Activated T-cell treated with anti-CD3 and anti-CD28 coated beads for 48 hours (primary cell): Measurements from ENCODE around the gene PLA2G12B.

Experiments
- DNase-seq: peaks from one replicate; pipeline ENCODE4 v3.0.0-alpha.2; 2020; ENCODE audit warnings: low read depth

Gene PLA2G12B

DNA sequence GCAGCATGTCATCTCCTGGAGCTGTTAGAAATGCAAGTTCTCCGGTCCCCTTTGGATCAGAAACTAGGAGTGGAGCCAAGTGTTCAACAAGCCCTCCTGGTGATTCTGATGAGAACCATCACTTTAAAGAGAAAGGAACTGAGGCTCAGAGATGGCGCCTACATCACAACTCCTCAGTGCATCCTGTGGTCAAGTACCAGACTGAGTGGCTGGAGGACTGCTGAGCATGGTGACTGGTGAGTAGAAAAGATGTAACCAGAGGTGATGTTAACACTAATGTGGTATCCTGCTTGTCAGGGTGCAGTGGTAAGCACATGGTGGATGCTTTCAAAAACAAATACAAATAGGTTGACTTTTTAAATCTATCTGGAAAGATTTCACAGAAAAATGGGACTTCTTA lies 64.5 kb downstream of the PLA2G12B start:
- DNase-seq: no peak

DNA sequence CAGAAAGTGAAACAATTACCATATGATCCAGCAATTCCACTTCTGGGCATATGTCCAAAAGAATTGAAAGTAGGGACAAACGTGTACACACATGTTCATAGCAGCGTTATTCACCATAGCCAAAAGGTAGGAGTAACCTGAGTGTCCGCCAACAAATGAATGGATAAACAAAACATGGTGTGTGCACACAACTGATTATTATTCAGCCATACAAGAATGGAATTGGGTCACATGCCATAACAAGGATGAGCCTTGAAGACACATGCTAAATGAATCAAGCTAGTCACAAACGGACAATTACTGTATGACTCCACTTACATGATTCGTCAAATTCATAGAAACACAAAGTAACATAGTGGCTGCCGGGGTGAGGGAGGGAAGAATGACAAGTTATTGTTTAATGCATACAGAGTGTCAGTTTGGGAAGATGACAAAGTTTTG lies 65.2 kb downstream of the PLA2G12B start:
- no peak for DNase-seq

DNA sequence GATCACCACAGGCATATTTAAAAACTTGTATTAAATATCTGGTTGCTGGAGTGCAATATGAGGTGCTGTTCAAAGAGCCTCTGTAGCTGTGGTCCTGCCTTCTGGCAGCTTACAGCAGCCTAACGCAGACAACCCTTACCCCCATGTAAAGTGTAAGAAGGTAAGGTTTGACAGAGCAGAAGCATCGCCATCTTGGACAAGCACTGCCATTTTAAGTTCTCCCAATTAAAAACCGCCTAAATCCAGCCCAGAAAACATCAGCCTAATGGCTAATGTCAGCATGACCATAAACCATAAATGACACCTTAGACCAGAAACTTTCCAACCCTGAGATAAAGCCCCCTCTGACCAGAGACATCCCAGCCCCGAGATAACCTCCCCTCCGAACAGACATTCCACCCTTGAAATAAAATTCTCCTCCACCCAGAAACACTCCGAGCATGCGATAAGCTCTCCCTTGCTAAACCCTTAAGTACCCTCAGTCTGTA lies 66.4 kb downstream of the PLA2G12B start:
- DNase-seq: no peak

DNA sequence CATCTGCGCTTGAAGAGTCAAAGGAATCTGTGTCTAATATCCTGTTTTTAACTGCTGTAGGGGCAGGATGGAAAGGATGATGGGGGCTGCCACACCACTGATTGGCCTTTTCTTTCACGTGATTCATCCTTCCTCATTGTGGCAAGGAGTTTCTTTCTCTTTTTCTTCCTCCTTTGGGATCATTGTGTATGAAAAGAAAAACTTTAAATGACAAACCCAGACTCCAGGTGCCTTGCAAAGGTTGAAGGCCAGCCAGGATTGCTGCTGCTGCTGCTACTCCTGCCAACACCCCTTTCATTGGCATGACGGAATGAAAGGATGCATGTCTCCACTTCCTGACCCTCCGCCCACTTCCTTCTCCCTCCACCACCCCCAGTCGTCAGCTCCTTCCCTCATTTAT lies 67.6 kb downstream of the PLA2G12B start:
- no peak for DNase-seq

DNA sequence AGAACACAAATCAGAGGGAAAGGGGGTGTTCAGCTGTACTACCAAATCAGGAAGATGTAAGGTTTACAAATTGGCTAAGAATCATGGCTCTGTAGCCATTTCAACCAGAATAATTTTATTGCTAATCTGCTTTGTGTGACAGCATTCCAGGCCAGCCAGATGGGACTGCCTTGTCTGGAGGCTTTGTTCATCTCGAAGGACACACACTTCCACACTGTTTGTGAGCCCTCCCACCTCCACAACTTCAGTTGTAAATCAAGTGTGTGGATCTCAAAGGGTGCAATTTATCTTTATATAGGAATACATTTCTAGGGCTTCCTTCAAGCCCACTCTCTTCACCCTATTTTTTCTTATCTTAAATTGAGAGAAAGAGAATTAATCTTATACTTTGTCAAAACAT lies 68.0 kb downstream of the PLA2G12B start:
- no peak for DNase-seq

DNA sequence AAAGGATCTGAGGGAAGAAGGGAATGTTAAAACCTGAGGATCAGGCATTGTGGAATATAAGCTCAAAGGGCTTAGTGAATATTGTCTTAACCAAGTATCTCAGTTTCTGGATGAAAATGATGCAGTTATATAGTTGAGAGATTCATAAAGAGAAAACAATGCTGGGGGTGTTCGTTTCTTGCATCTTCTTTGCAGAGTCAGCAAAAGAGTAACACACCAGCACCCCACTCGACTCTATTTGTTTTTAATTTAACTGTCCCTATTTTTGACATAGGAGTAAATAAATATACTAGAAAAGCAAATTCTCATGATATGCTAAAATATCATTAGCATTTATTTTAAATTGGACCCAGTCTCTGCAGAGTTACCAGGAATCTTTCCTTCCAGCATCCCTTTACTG lies 68.7 kb downstream of the PLA2G12B start:
- DNase-seq: no peak
